ENCODE results near the gene CCDC180.

GRCh38 chr9:97305501-97306298 is 1.8 kb upstream of the CCDC180 start:
- TF ChIP-seq POLR2A (IDR thresholded peaks at IDR 0.05), result no peak
- TF ChIP-seq CTCF (IDR thresholded peaks at IDR 0.05), result no peak
- no peak for TF ChIP-seq EP300 (IDR thresholded peaks at IDR 0.05)

All from ovary (tissue), 3 donors.